ENCODE data around the gene CAMK1D. TPM values are rescaled to one million over a fixed set of nuclear protein-coding genes. Genes with fewer than 3 reads are reported as not detected.

CAMK1D gene
- total RNA-seq, 2 experiments from 2014 or later, result 19.0 to 25.6 TPM

DNA sequence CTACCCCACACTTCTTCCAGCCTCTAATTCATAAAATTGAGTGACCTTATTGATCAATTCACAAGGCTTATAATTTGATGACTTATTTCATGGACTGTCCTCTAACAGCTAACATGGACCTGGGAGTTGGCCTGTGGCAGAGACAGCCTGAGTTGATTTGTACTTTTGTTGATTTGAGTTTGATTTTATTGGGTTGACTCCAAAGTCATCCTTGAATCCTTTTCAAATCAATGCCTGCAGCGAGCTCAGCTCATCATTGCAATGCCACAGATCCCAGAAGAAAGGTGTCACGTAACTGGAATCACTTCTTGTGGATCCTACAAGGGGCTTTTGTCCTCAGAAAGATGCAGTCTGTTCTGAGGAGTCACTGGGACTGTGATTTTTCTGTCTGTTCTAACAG, 138.0 kb downstream of the CAMK1D start:
- H3K4me2 ChIP-seq (ENCODE audit: low read length), result no peak overlapping the region
- no peak for DNase-seq (ENCODE audit: low spot score)
- no peaks in the 10 kb centered on the region for H3K9me3 ChIP-seq (ENCODE audit: low read length)
- no peak for TF ChIP-seq EZH2phosphoT487 (IDR thresholded peaks at IDR 0.05; ENCODE audit: borderline replicate concordance, low read depth, low read length)
- TF ChIP-seq, protein P1, sequence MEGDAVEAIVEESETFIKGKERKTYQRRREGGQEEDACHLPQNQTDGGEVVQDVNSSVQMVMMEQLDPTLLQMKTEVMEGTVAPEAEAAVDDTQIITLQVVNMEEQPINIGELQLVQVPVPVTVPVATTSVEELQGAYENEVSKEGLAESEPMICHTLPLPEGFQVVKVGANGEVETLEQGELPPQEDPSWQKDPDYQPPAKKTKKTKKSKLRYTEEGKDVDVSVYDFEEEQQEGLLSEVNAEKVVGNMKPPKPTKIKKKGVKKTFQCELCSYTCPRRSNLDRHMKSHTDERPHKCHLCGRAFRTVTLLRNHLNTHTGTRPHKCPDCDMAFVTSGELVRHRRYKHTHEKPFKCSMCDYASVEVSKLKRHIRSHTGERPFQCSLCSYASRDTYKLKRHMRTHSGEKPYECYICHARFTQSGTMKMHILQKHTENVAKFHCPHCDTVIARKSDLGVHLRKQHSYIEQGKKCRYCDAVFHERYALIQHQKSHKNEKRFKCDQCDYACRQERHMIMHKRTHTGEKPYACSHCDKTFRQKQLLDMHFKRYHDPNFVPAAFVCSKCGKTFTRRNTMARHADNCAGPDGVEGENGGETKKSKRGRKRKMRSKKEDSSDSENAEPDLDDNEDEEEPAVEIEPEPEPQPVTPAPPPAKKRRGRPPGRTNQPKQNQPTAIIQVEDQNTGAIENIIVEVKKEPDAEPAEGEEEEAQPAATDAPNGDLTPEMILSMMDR (conservative IDR thresholded peaks at IDR 0.05; ENCODE audit: low read length), result no peak
- CTCF ChIA-PET (ENCODE audit: unreplicated experiment), result interaction anchor here (1.0 kb wide), 1 partner anchor 169 kb away, joined by 3 read pairs; no protein-coding TSS in a partner anchor
- 0 out of 2 replicates have a peak, but pooled peaks cover 7% of the 10 kb centered on the region for H3K36me3 ChIP-seq (ENCODE audit: insufficient read depth, low read length)
- no TSS peak for BruUV-seq (replicated peaks)
- H2AFZ ChIP-seq (ENCODE audit: low read length), result no peak overlapping the region
- POLR2A ChIA-PET, result interaction anchor here (0.5 kb wide), 1 partner anchor 68 kb away, joined by 3 read pairs; no protein-coding TSS in a partner anchor
- no peaks in the 10 kb centered on the region for H3K9me2 ChIP-seq (ENCODE audit: insufficient read depth, low read length)
- H3K4me3 ChIP-seq (ENCODE audit: low read depth, low read length, poor library complexity, severe bottlenecking), result no peak overlapping the region
- intact Hi-C loops (cut with micrococcal nuclease; ENCODE audit: unreplicated experiment), result loop anchor here (5.0 kb wide), 1 partner anchor 170 kb away; no protein-coding TSS in a partner anchor
- H3K27ac ChIP-seq (ENCODE audit: low read depth, low read length, poor library complexity, severe bottlenecking), result no peak overlapping the region
- H3K4me1 ChIP-seq (ENCODE audit: insufficient read depth, low read length, poor library complexity, severe bottlenecking), result peaks cover 35% of the 10 kb centered on the region
- H3K79me2 ChIP-seq (ENCODE audit: insufficient read depth, low read depth, low read length), result no peaks in the 10 kb centered on the region; the same call in 1 of the 2 replicates
- no peaks in the 10 kb centered on the region for H4K20me1 ChIP-seq (ENCODE audit: insufficient read depth, low read length)

DNA sequence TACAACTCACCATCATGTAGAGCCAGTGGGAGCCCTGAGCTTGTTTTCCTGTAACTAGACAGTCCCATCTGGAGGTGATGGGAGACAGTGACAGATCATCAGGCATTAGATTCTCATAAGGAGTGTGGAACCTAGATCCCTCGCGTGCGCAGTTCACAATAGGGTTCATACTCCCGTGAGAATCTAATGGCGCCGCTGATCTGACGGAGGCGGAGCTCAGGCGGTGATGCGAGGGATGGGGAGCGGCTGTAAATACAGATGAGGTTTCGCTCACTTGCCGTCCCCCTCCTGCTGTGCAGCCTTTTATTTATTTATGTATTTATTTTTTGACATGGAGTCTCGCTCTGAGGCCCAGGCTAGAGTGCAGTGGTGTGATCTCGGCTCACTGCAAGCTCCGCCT, 139.3 kb downstream of the CAMK1D start:
- Histone ChIP-seq H3K4me3 (ENCODE audit: low read depth, low read length, poor library complexity, severe bottlenecking) (no peak overlapping the region), H3K9me2 (ENCODE audit: insufficient read depth, low read length) (no peaks in the 10 kb centered on the region), H3K79me2 (ENCODE audit: insufficient read depth, low read depth, low read length) (no peaks in the 10 kb centered on the region; the same call in 1 of the 2 replicates), H2AFZ (ENCODE audit: low read length) (no peak overlapping the region), H3K9me3 (ENCODE audit: low read length) (no peaks in the 10 kb centered on the region), H3K27ac (ENCODE audit: low read depth, low read length, poor library complexity, severe bottlenecking) (no peak overlapping the region), H4K20me1 (ENCODE audit: insufficient read depth, low read length) (no peaks in the 10 kb centered on the region), H3K36me3 (ENCODE audit: insufficient read depth, low read length) (no peaks in the 10 kb centered on the region), H3K4me1 (ENCODE audit: insufficient read depth, low read length, poor library complexity, severe bottlenecking) (peaks cover 31% of the 10 kb centered on the region), H3K4me2 (ENCODE audit: low read length) (no peak overlapping the region)
- no TSS peak for BruUV-seq (replicated peaks)
- DNase-seq (ENCODE audit: low spot score), result no peak
- TF ChIP-seq, protein P1 (conservative IDR thresholded peaks at IDR 0.05; ENCODE audit: low read length), result no peak
- ChIA-PET POLR2A (no interaction called here), CTCF (ENCODE audit: unreplicated experiment) (no interaction called here)
- intact Hi-C loops (cut with micrococcal nuclease; ENCODE audit: unreplicated experiment), result loop anchor here (5.0 kb wide), 1 partner anchor 169 kb away; no protein-coding TSS in a partner anchor

GRCh38 chr10:12489357-12489756, 140.0 kb downstream of the CAMK1D start:
- no peak for DNase-seq (ENCODE audit: low spot score)
- Histone ChIP-seq H4K20me1 (ENCODE audit: insufficient read depth, low read length) (no peaks in the 10 kb centered on the region), H3K9me2 (ENCODE audit: insufficient read depth, low read length) (no peaks in the 10 kb centered on the region), H3K4me3 (ENCODE audit: low read depth, low read length, poor library complexity, severe bottlenecking) (no peak overlapping the region), H2AFZ (ENCODE audit: low read length) (no peak overlapping the region), H3K9me3 (ENCODE audit: low read length) (no peaks in the 10 kb centered on the region), H3K4me2 (ENCODE audit: low read length) (no peak overlapping the region), H3K36me3 (ENCODE audit: insufficient read depth, low read length) (no peaks in the 10 kb centered on the region), H3K79me2 (ENCODE audit: insufficient read depth, low read depth, low read length) (no peaks in the 10 kb centered on the region; the same call in 1 of the 2 replicates), H3K27ac (ENCODE audit: low read depth, low read length, poor library complexity, severe bottlenecking) (no peak overlapping the region), H3K4me1 (ENCODE audit: insufficient read depth, low read length, poor library complexity, severe bottlenecking) (peaks cover 24% of the 10 kb centered on the region)
- CTCF ChIA-PET (ENCODE audit: unreplicated experiment), result no interaction called here
- no peak for TF ChIP-seq EZH2phosphoT487 (IDR thresholded peaks at IDR 0.05; ENCODE audit: borderline replicate concordance, low read depth, low read length)
- TF ChIP-seq, protein P1 (conservative IDR thresholded peaks at IDR 0.05; ENCODE audit: low read length), result no peak
- no TSS peak for BruUV-seq (replicated peaks)
- POLR2A ChIA-PET, result no interaction called here
- intact Hi-C loops (cut with micrococcal nuclease; ENCODE audit: unreplicated experiment), result loop anchor here (5.0 kb wide), 1 partner anchor 168 kb away; no protein-coding TSS in a partner anchor

All from OCI-LY7 (cell line).